Activated CD4-positive, alpha-beta T cell treated with anti-CD3 and anti-CD28 coated beads for 36 hours (primary cell): Measurements from ENCODE around the gene SLC5A9. TPM values are rescaled to one million over a fixed set of nuclear protein-coding genes. Genes with fewer than 3 reads are reported as not detected.

ENCODE experiments used
- ATAC-seq: fragments of 200-7000 bp; cut with Tn5 transposase; one replicate; pipeline ENCODE4 v1.10.0; 2021; ENCODE audit warnings: mild to moderate bottlenecking, moderate library complexity
- CTCF ChIA-PET: fragments of 350-600 bp; sonication (Branson Sonifier 250); formaldehyde crosslinking; loops from one replicate; lab custom pipeline; 2021; ENCODE audit warnings: antibody characterized with exemption; lab: Charles Lee
- POLR2A ChIA-PET: fragments of 350-600 bp; sonication (Branson Sonifier 250); formaldehyde crosslinking; loops from one replicate; lab custom pipeline; 2021; ENCODE audit warnings: antibody characterized with exemption, inconsistent platforms; lab: Charles Lee
- DNase-seq: peaks from one replicate; pipeline ENCODE4 v3.0.0-alpha.2; 2020
- H3K27ac Mint-ChIP-seq: one replicate; pipeline ENCODE4 v1.8.0; 2021; ENCODE audit warnings: mixed read lengths
- H3K27me3 Mint-ChIP-seq: one replicate; pipeline ENCODE4 v1.8.0; 2021; ENCODE audit warnings: mixed read lengths
- H3K36me3 Mint-ChIP-seq: one replicate; pipeline ENCODE4 v1.8.0; 2021; ENCODE audit warnings: low read depth, mixed read lengths
- H3K4me1 Mint-ChIP-seq: one replicate; pipeline ENCODE4 v1.8.0; 2021; ENCODE audit warnings: mixed read lengths
- H3K4me3 Mint-ChIP-seq: one replicate; pipeline ENCODE4 v1.8.0; 2021; ENCODE audit warnings: mild to moderate bottlenecking, moderate library complexity, mixed read lengths
- H3K9me3 Mint-ChIP-seq: one replicate; pipeline ENCODE4 v1.8.0; 2021; ENCODE audit warnings: low read depth, mixed read lengths
- intact Hi-C, 2 experiments: fragments of 100-400 bp; cut with DNase I in 1 of 2; cut with micrococcal nuclease in 1 of 2; formaldehyde crosslinking; loops; one replicate each; pipeline versions ENCODE4 v1.14.2 to v1.15.1; 2022 to 2024; cut with DNase I, micrococcal nuclease
- total RNA-seq, 2 experiments: library from RNA; stranded (reverse); gene quantifications; one replicate each; pipeline ENCODE4 v1.2.3, GENCODE V29; 2021

Gene SLC5A9
- total RNA-seq, result not detected

GRCh38 chr1:48222501-48223242, at the start of gene SLC5A9:
Gene SLC5A9 (plus strand): TSS chr1:48222716. CDS start chr1:48222737, 21 bp downstream.
- H3K27me3 Mint-ChIP-seq, result no peaks in the 10 kb centered on the region
- H3K4me3 Mint-ChIP-seq, result no peak within 1 kb of the TSS
- H3K4me1 Mint-ChIP-seq, result no peaks in the 10 kb centered on the region
- CTCF ChIA-PET, result no interaction called here
- no peak within 1 kb of the TSS for H3K27ac Mint-ChIP-seq
- H3K9me3 Mint-ChIP-seq, result no peaks in the 10 kb centered on the region
- ATAC-seq (no peak), DNase-seq (no peak)
- POLR2A ChIA-PET, result no interaction called here
- intact Hi-C loops, result no loop called here
- no peaks in the 10 kb centered on the region for H3K36me3 Mint-ChIP-seq

GRCh38 chr1:48175116-48175515, 47.4 kb upstream of the SLC5A9 start:
- Mint-ChIP-seq H3K27me3 (peaks cover 24% of the 10 kb centered on the region), H3K36me3 (no peaks in the 10 kb centered on the region), H3K9me3 (peaks cover 6% of the 10 kb centered on the region), H3K4me3 (no peak overlapping the region), H3K4me1 (no peaks in the 10 kb centered on the region), H3K27ac (no peak overlapping the region)
- DNase-seq, result no peak
- ChIA-PET POLR2A (no interaction called here), CTCF (no interaction called here)
- intact Hi-C loops, result no loop called here
- ATAC-seq, result no peak

GRCh38 chr1:48177257-48177656, 45.3 kb upstream of the SLC5A9 start:
- Mint-ChIP-seq H3K27me3 (peaks cover 19% of the 10 kb centered on the region), H3K27ac (no peak overlapping the region), H3K4me3 (no peak overlapping the region), H3K9me3 (no peaks in the 10 kb centered on the region), H3K36me3 (no peaks in the 10 kb centered on the region), H3K4me1 (no peaks in the 10 kb centered on the region)
- DNase-seq (no peak), ATAC-seq (no peak)
- intact Hi-C loops, result no loop called here
- ChIA-PET POLR2A (no interaction called here), CTCF (interaction anchor here (1.0 kb wide), 1 partner anchor 321 kb away, joined by 4 read pairs; no protein-coding TSS in a partner anchor)

GRCh38 chr1:48181669-48182367, 40.7 kb upstream of the SLC5A9 start:
- H3K4me3 Mint-ChIP-seq, result no peak overlapping the region
- no peaks in the 10 kb centered on the region for H3K36me3 Mint-ChIP-seq
- H3K9me3 Mint-ChIP-seq, result no peaks in the 10 kb centered on the region
- peaks cover 17% of the 10 kb centered on the region for H3K27me3 Mint-ChIP-seq
- no peak for ATAC-seq
- no peak overlapping the region for H3K27ac Mint-ChIP-seq
- intact Hi-C loops, result no loop called here
- CTCF ChIA-PET, result no interaction called here
- no peaks in the 10 kb centered on the region for H3K4me1 Mint-ChIP-seq
- POLR2A ChIA-PET, result no interaction called here
- no peak for DNase-seq

- intact Hi-C loops, result no loop called here
- Mint-ChIP-seq H3K27ac (no peak overlapping the region), H3K27me3 (peaks cover 12% of the 10 kb centered on the region), H3K4me1 (no peaks in the 10 kb centered on the region), H3K36me3 (no peaks in the 10 kb centered on the region), H3K4me3 (no peak overlapping the region), H3K9me3 (peaks cover under 1% of the 10 kb centered on the region)
- no peak for ATAC-seq
- DNase-seq, result no peak
- CTCF ChIA-PET, result no interaction called here
- POLR2A ChIA-PET, result no interaction called here
These were observed 40.1 kb upstream of the SLC5A9 start for GRCh38 chr1:48182439-48182838.

GRCh38 chr1:48186306-48186839, 36.1 kb upstream of the SLC5A9 start:
- POLR2A ChIA-PET, result no interaction called here
- H3K27me3 Mint-ChIP-seq, result peaks cover 25% of the 10 kb centered on the region
- H3K9me3 Mint-ChIP-seq, result peaks cover 3% of the 10 kb centered on the region
- no peak overlapping the region for H3K27ac Mint-ChIP-seq
- intact Hi-C loops, result no loop called here
- CTCF ChIA-PET, result interaction anchor here (0.8 to 1.5 kb wide), 3 partner anchors 16 to 71 kb away, joined by 3 to 4 read pairs (median 3); no protein-coding TSS in a partner anchor
- no peaks in the 10 kb centered on the region for H3K4me1 Mint-ChIP-seq
- DNase-seq, result no peak
- H3K4me3 Mint-ChIP-seq, result no peak overlapping the region
- no peak for ATAC-seq
- no peaks in the 10 kb centered on the region for H3K36me3 Mint-ChIP-seq

GRCh38 chr1:48187969-48188563, 34.5 kb upstream of the SLC5A9 start:
- DNase-seq (no peak), ATAC-seq (no peak)
- intact Hi-C loops, result no loop called here
- Mint-ChIP-seq H3K9me3 (peaks cover 3% of the 10 kb centered on the region), H3K27ac (no peak overlapping the region), H3K4me3 (no peak overlapping the region), H3K27me3 (peaks cover 20% of the 10 kb centered on the region), H3K4me1 (no peaks in the 10 kb centered on the region), H3K36me3 (no peaks in the 10 kb centered on the region)
- CTCF ChIA-PET, result no interaction called here
- POLR2A ChIA-PET, result no interaction called here

GRCh38 chr1:48190881-48191280, 31.6 kb upstream of the SLC5A9 start:
- ChIA-PET POLR2A (no interaction called here), CTCF (interaction anchor here (1.6 kb wide), 1 partner anchor 11 kb away, joined by 4 read pairs; no protein-coding TSS in a partner anchor)
- intact Hi-C loops, result no loop called here
- no peak overlapping the region for H3K27ac Mint-ChIP-seq
- H3K4me3 Mint-ChIP-seq, result no peak overlapping the region
- DNase-seq (no peak), ATAC-seq (no peak)
- no peaks in the 10 kb centered on the region for H3K4me1 Mint-ChIP-seq
- peaks cover 18% of the 10 kb centered on the region for H3K27me3 Mint-ChIP-seq
- peaks cover 3% of the 10 kb centered on the region for H3K9me3 Mint-ChIP-seq
- H3K36me3 Mint-ChIP-seq, result no peaks in the 10 kb centered on the region

- H3K4me3 Mint-ChIP-seq, result no peak overlapping the region
- ChIA-PET CTCF (interaction anchor here (1.0 to 1.3 kb wide), 2 partner anchors 9 to 84 kb away, joined by 3 to 5 read pairs; no protein-coding TSS in a partner anchor), POLR2A (no interaction called here)
- no peak for DNase-seq
- no peaks in the 10 kb centered on the region for H3K9me3 Mint-ChIP-seq
- no peak overlapping the region for H3K27ac Mint-ChIP-seq
- no peaks in the 10 kb centered on the region for H3K4me1 Mint-ChIP-seq
- no peak for ATAC-seq
- intact Hi-C loops, result no loop called here
- H3K36me3 Mint-ChIP-seq, result no peaks in the 10 kb centered on the region
- peaks cover 10% of the 10 kb centered on the region for H3K27me3 Mint-ChIP-seq
These were observed 27.7 kb upstream of the SLC5A9 start for GRCh38 chr1:48194801-48195200.

- Mint-ChIP-seq H3K4me3 (no peak overlapping the region), H3K9me3 (no peaks in the 10 kb centered on the region), H3K27me3 (no peaks in the 10 kb centered on the region), H3K4me1 (no peaks in the 10 kb centered on the region), H3K27ac (no peak overlapping the region), H3K36me3 (no peaks in the 10 kb centered on the region)
- POLR2A ChIA-PET, result no interaction called here
- CTCF ChIA-PET, result interaction anchor here (1.0 kb wide), 1 partner anchor 86 kb away, joined by 3 read pairs; no protein-coding TSS in a partner anchor
- intact Hi-C loops, result no loop called here
- ATAC-seq (no peak), DNase-seq (no peak)
These were observed 26.3 kb upstream of the SLC5A9 start for GRCh38 chr1:48196237-48196636.

GRCh38 chr1:48198970-48199369, 23.5 kb upstream of the SLC5A9 start:
- Mint-ChIP-seq H3K4me3 (no peak overlapping the region), H3K4me1 (no peaks in the 10 kb centered on the region), H3K27me3 (no peaks in the 10 kb centered on the region), H3K9me3 (no peaks in the 10 kb centered on the region), H3K36me3 (no peaks in the 10 kb centered on the region), H3K27ac (no peak overlapping the region)
- ATAC-seq, result no peak
- intact Hi-C loops, result no loop called here
- ChIA-PET CTCF (interaction anchor here (0.7 to 2.9 kb wide), 5 partner anchors 9 to 580 kb away, joined by 3 to 9 read pairs (median 3); no protein-coding TSS in a partner anchor), POLR2A (no interaction called here)
- no peak for DNase-seq
